ENCODE results near the gene UNC13D. TPM values are rescaled to one million over a fixed set of nuclear protein-coding genes. Genes with fewer than 3 reads are reported as not detected.
"Not testable (repeated sequence)": the region's sequence is repeated elsewhere in the genome, so short reads cannot be mapped to it uniquely, and the experiment has no call there.

UNC13D gene
- total and polyA plus RNA-seq, 2 of the 4 experiments (the other 2 are of a cell fraction): under 0.01 to 0.31 TPM

DNA sequence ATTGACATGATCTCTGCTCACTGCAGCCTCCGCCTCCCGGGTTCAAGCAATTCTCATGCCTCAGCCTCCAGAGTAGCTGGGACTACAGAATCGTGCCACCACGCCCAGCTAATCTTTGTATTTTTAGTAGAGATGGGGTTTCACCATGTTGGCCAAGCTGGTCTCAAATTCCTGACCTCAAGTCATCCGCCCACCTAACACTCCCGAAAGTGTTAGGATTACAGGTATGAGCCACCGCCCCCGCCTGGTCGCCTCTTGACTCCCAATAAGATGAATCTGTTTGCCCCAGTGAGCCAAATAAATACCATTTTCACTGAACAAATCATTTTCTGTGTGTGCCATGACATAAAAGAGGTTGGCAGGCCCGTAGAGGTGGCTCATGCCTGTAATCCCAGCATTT, 15.2 kb upstream of the UNC13D start:
- H3K14ac ChIP-seq (replicated peaks; ENCODE audit: low read depth, low read length); intact Hi-C loops (cut with micrococcal nuclease); H3K9me1 ChIP-seq (ENCODE audit: insufficient read depth, low read length); H2BK20ac ChIP-seq (ENCODE audit: low read depth, low read length); dilution Hi-C loops (cut with HindIII; ENCODE audit: low sequenced_read_pairs, unreplicated experiment); H3K9ac ChIP-seq (ENCODE audit: low read depth, low read length); H2AK5ac ChIP-seq (ENCODE audit: low read depth, low read length); H3K4me2 ChIP-seq (ENCODE audit: low read depth, low read length); H4K20me1 ChIP-seq (ENCODE audit: insufficient read depth, low read length); H4K8ac ChIP-seq (ENCODE audit: low read depth in 2 of 2, low read length in 2 of 2); POLR2A ChIA-PET (ENCODE audit: unreplicated experiment); H3K27me3 ChIP-seq (ENCODE audit: control insufficient read depth, insufficient read depth, low read length); H2BK15ac ChIP-seq (ENCODE audit: low read depth, low read length); H3K4me3 ChIP-seq (ENCODE audit: insufficient read depth, low read depth, low read length); H3K4me1 ChIP-seq (ENCODE audit: control insufficient read depth, insufficient read depth, low read length); H3K79me1 ChIP-seq (ENCODE audit: low read depth in 1 of 2, low read length in 2 of 2); H3K36me3 ChIP-seq (ENCODE audit: control insufficient read depth, insufficient read depth, low read length); in situ Hi-C loops (cut with MboI; ENCODE audit: low sequenced_read_pairs); H3K18ac ChIP-seq (ENCODE audit: low read depth, low read length); H3K9me3 ChIP-seq (ENCODE audit: control insufficient read depth, insufficient read depth, low read length); BruUV-seq (replicated peaks); H4K91ac ChIP-seq (ENCODE audit: insufficient read depth, low read depth, low read length); DNase-seq; H2BK5ac ChIP-seq (ENCODE audit: low read depth, low read length, poor library complexity, severe bottlenecking); H3K56ac ChIP-seq (ENCODE audit: extremely low read depth, insufficient read depth, low read length); H3K23ac ChIP-seq (ENCODE audit: low read depth, low read length); H3K27ac ChIP-seq (ENCODE audit: insufficient read depth, low read length); H2AFZ ChIP-seq (replicated peaks; ENCODE audit: low read length, poor library complexity); H2BK120ac ChIP-seq (ENCODE audit: low read depth, low read length); H4K5ac ChIP-seq (ENCODE audit: low read depth, low read length); ATAC-seq (ENCODE audit: low read depth); H3K4ac ChIP-seq (ENCODE audit: low read depth, low read length): not testable (repeated sequence)
- CTCF ChIA-PET: interaction anchor here (1.6 kb wide), 1 partner anchor 18 kb away, joined by 3 read pairs; no protein-coding TSS in a partner anchor
- H2AK9ac ChIP-seq (replicated peaks; ENCODE audit: low read depth, low read length, poor library complexity): peak overlapping the region; percentile 61
- no CpG with 5 or more reads among the region's 10 CpGs for WGBS, 2 experiments (ENCODE audit: extremely low coverage in 2 of 2, insufficient read length in 1 of 2)

Measured in IMR-90 (cell line).